Choroid plexus epithelial cell (primary cell): Measurements from ENCODE around the gene FERMT2.

Experiments used
- DNase-seq: peaks from one replicate; pipeline ENCODE4 v3.0.0-alpha.2; 2010; ENCODE audit warnings: low read depth
- H3K4me3 ChIP-seq: 2 replicates; pipeline ENCODE4 v1.5.1; 2011; ENCODE audit warnings: low read depth, mild to moderate bottlenecking, control low read depth, low read length, moderate library complexity
- CTCF ChIP-seq: conservative IDR thresholded peaks from 2 replicates; pipeline ENCODE4 v1.5.1; 2011; ENCODE audit warnings: low read depth, mild to moderate bottlenecking, control low read depth, inconsistent platforms, low read length, moderate library complexity

Gene FERMT2

GRCh38 chr14:52954346-52955214 is 3.7 kb upstream of the FERMT2 start:
- TF ChIP-seq CTCF = no peak
- no peak overlapping the region for H3K4me3 ChIP-seq
- DNase-seq = peak; percentile 54

GRCh38 chr14:52951681-52952554 is 1.1 kb upstream of the FERMT2 start:
- peak; percentile 70 for TF ChIP-seq CTCF
- peak; percentile 92 for DNase-seq
- H3K4me3 ChIP-seq = peak overlapping the region; percentile 79

- DNase-seq = peak; percentile 42
- no peak for TF ChIP-seq CTCF
- peak overlapping the region; percentile 79 for H3K4me3 ChIP-seq
Observed at GRCh38 chr14:52950410-52950897, 396 bp downstream of the FERMT2 start.

- TF ChIP-seq CTCF = no peak
- H3K4me3 ChIP-seq = peak overlapping the region; percentile 79
- DNase-seq = peak; percentile 70
Observed at GRCh38 chr14:52949711-52950409, 990 bp downstream of the FERMT2 start.

- peak overlapping the region; percentile 79 for H3K4me3 ChIP-seq
- DNase-seq = no peak
- no peak for TF ChIP-seq CTCF
Observed at GRCh38 chr14:52949249-52949648, 1.6 kb downstream of the FERMT2 start.

- DNase-seq = no peak
- TF ChIP-seq CTCF = no peak
- H3K4me3 ChIP-seq = peak overlapping the region; percentile 79
Observed at GRCh38 chr14:52948836-52949235, 2.0 kb downstream of the FERMT2 start.
